OCI-LY1 (cell line): ENCODE results near the gene MCF2L2.

Source experiments
- EZH2 ChIP-seq: fragments of 200-600 bp; sonication (generic), shearing (Covaris generic); IDR thresholded peaks from 2 replicates; pipeline ENCODE4 v1.8.0; 2017; ENCODE audit warnings: borderline replicate concordance, mixed run types, mild to moderate bottlenecking, antibody characterized with exemption, low read length, moderate library complexity, mixed read lengths
- TF ChIP-seq, protein P1 (sequence below): fragments of 200-600 bp; sonication (generic), shearing (Covaris generic); IDR thresholded peaks from 2 replicates; pipeline ENCODE4 v1.5.1; 2017; ENCODE audit warnings: mild to moderate bottlenecking, antibody characterized with exemption, low read length, moderate library complexity, mixed read lengths

DNA sequence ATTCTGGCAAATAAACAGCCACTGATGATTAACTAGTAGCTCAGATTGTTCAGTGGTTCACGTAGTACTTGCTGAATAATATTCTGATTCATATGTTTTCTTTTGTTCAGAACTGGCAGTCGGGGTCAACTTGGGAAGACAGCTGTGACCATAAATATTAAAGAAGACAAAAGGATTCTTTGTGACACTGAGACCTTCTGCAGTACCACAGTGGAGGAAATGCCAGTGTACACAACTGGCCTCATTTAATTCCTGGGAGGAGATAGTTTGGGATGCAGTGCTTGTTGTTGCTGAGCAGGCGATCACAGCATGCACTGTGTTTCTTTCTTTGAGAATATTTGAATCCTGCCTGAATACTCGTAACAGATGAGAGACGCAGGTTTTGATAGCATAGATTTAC is 26.7 kb upstream of the MCF2L2 start:
- TF ChIP-seq, protein P1, sequence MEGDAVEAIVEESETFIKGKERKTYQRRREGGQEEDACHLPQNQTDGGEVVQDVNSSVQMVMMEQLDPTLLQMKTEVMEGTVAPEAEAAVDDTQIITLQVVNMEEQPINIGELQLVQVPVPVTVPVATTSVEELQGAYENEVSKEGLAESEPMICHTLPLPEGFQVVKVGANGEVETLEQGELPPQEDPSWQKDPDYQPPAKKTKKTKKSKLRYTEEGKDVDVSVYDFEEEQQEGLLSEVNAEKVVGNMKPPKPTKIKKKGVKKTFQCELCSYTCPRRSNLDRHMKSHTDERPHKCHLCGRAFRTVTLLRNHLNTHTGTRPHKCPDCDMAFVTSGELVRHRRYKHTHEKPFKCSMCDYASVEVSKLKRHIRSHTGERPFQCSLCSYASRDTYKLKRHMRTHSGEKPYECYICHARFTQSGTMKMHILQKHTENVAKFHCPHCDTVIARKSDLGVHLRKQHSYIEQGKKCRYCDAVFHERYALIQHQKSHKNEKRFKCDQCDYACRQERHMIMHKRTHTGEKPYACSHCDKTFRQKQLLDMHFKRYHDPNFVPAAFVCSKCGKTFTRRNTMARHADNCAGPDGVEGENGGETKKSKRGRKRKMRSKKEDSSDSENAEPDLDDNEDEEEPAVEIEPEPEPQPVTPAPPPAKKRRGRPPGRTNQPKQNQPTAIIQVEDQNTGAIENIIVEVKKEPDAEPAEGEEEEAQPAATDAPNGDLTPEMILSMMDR = no peak
- TF ChIP-seq EZH2 = no peak
